HFFc6 (cell line): ENCODE data around the gene GRAMD2A. TPM values are rescaled to one million over a fixed set of nuclear protein-coding genes. Genes with fewer than 3 reads are reported as not detected.

Source experiments
- DNase-seq: peaks from one replicate; pipeline ENCODE4 v3.0.0-alpha.2; 2018
- H3K27ac Mint-ChIP-seq: 2 replicates; pipeline ENCODE4 v1.8.0; 2020; ENCODE audit warnings: mild to moderate bottlenecking, mixed read lengths
- H3K27me3 Mint-ChIP-seq: 2 replicates; pipeline ENCODE4 v1.8.0; 2021; ENCODE audit warnings: mild to moderate bottlenecking, moderate library complexity, mixed read lengths; ENCODE audit not compliant: insufficient read depth
- H3K36me3 Mint-ChIP-seq: 2 replicates; pipeline ENCODE4 v1.8.0; 2021; ENCODE audit warnings: low read depth, mixed read lengths
- H3K4me1 Mint-ChIP-seq: 2 replicates; pipeline ENCODE4 v1.8.0; 2020; ENCODE audit warnings: low read depth, mixed read lengths
- H3K4me3 Mint-ChIP-seq: 2 replicates; pipeline ENCODE4 v1.8.0; 2020; ENCODE audit warnings: mild to moderate bottlenecking, moderate library complexity, mixed read lengths
- H3K9me3 Mint-ChIP-seq: 2 replicates; pipeline ENCODE4 v1.8.0; 2020; ENCODE audit warnings: mild to moderate bottlenecking, mixed read lengths
- CTCF ChIP-seq: fragments of 200-600 bp; sonication (generic); IDR thresholded peaks from 2 replicates; pipeline ENCODE4 v1.5.0; 2021; ENCODE audit warnings: antibody characterized with exemption, mild to moderate bottlenecking
- total RNA-seq, 6 experiments: library from RNA; stranded (reverse); fragmentation: NEBNext Ultra II Directional; extraction: Animal tissue kit (Norgen Biotek cat#: 25700); gene quantifications; 2 replicates in 1 of 6; 3 replicates in 5 of 6; pipeline ENCODE4 v1.2.3, GENCODE V29; 2021

Gene GRAMD2A
- total RNA-seq, 6 experiments from 2014 or later: 0.14 TPM; not detected in 5

GRCh38 chr15:72203507-72203837 lies 5.9 kb upstream of the GRAMD2A start:
- H3K27ac Mint-ChIP-seq: peak overlapping the region; percentile 80
- peaks cover 56% of the 10 kb centered on the region for H3K36me3 Mint-ChIP-seq
- peaks cover 67% of the 10 kb centered on the region for H3K4me1 Mint-ChIP-seq
- H3K9me3 Mint-ChIP-seq: no peaks in the 10 kb centered on the region
- peak overlapping the region; percentile 42 for H3K4me3 Mint-ChIP-seq
- peak; percentile 90 for DNase-seq
- no peak for TF ChIP-seq CTCF
- peaks cover 8% of the 10 kb centered on the region for H3K27me3 Mint-ChIP-seq

GRCh38 chr15:72202801-72203506 lies 5.4 kb upstream of the GRAMD2A start:
- DNase-seq: no peak
- H3K4me1 Mint-ChIP-seq: peaks cover 69% of the 10 kb centered on the region
- H3K9me3 Mint-ChIP-seq: no peaks in the 10 kb centered on the region
- TF ChIP-seq CTCF: no peak
- H3K27ac Mint-ChIP-seq: peak overlapping the region; percentile 80
- peaks cover 12% of the 10 kb centered on the region for H3K27me3 Mint-ChIP-seq
- H3K4me3 Mint-ChIP-seq: peak overlapping the region; percentile 42
- H3K36me3 Mint-ChIP-seq: peaks cover 57% of the 10 kb centered on the region

DNA sequence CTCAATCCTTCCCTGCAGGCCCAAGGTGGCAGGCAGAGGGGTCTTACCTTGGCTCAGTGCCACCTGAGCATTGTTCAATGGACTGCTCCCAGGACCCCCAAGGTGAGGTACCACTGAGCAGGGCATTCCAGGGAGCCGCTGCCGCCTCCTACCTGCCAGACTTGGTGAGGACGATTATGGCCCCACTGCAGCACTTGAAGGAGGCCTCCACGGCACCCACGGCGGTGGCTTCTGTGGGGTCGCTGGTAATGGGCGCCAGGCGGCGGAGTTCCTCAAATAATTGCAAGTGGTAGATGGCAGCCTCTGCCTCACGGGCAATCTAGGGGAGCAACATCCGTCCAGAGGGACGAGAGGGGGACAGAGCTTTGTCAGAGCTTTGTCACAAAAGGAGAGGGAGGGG lies 4.7 kb upstream of the GRAMD2A start:
- H3K27me3 Mint-ChIP-seq: peaks cover 14% of the 10 kb centered on the region
- TF ChIP-seq CTCF: no peak
- H3K4me3 Mint-ChIP-seq: no peak overlapping the region
- H3K27ac Mint-ChIP-seq: peak overlapping the region; percentile 80; the same call in 1 of the 2 replicates
- no peak for DNase-seq
- H3K9me3 Mint-ChIP-seq: no peaks in the 10 kb centered on the region
- H3K4me1 Mint-ChIP-seq: peaks cover 70% of the 10 kb centered on the region
- peaks cover 55% of the 10 kb centered on the region for H3K36me3 Mint-ChIP-seq

DNA sequence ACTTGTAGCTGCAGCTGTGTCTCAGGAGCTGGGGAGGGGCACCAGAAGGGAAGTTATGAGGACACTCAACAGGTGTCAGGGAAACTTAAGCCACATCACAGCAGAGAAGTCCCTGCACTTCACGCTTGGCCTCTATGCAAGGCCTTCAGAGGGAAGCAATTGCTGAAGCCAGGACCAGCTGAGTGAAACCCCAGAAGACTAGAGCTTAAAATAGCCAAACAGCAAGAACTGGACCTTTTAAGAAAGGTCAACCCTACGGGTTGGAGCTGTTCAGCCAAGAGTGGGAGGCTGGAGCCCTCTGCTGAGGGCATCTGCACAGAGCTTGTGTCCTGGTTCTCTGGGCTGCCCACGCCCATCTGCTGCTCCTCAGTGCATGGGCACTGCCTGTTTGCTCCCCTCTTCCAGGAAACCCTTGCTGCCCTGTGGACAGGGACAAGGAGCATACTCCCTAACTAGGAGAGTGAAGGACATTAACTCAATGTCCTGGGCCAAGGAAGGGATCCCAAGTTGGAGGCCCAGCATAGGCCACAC lies 3.9 kb upstream of the GRAMD2A start:
- Mint-ChIP-seq H3K27ac (peak overlapping the region; percentile 29), H3K4me1 (peaks cover 61% of the 10 kb centered on the region), H3K4me3 (no peak overlapping the region), H3K9me3 (no peaks in the 10 kb centered on the region), H3K36me3 (peaks cover 47% of the 10 kb centered on the region), H3K27me3 (peaks cover 17% of the 10 kb centered on the region)
- TF ChIP-seq CTCF: no peak
- no peak for DNase-seq

- Mint-ChIP-seq H3K4me3 (no peak overlapping the region), H3K27ac (peak overlapping the region; percentile 71), H3K9me3 (no peaks in the 10 kb centered on the region), H3K27me3 (peaks cover 17% of the 10 kb centered on the region), H3K4me1 (peaks cover 59% of the 10 kb centered on the region), H3K36me3 (peaks cover 45% of the 10 kb centered on the region)
- no peak for TF ChIP-seq CTCF
- DNase-seq: no peak
These were observed 3.0 kb upstream of the GRAMD2A start for GRCh38 chr15:72200395-72201237.
